ENCODE results near the gene PEAR1.

Gene PEAR1

GRCh38 chr1:156957634-156958033 lies 64.1 kb downstream of the PEAR1 start:
- DNase-seq (ENCODE audit: insufficient read length, low spot score) (no peak), FAIRE-seq (no peak)

- no peak for DNase-seq (ENCODE audit: insufficient read length, low spot score)
- FAIRE-seq: no peak
Observed at GRCh38 chr1:156958247-156958714, 64.8 kb downstream of the PEAR1 start.

DNA sequence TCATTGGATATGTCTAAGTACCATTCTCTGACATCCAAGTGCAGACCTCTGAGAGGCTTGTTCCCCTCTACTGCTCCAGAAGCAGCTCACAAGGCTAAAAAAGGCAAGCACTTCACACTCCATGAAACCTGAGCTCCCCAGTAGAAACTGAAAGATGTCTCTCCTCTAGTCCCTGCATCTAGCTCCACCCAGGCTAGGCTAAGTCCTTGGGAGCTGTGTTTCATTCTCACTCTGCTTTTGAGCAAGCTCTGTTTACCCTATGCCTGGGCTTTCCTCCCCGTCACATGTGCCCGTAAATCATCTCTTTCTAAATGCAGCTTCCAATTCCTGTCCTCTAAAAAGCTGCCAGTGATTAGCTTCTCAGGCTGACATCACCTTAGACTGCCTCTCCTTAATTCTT lies 65.9 kb downstream of the PEAR1 start:
- DNase-seq (ENCODE audit: insufficient read length, low spot score) (no peak), FAIRE-seq (no peak)

GRCh38 chr1:156959925-156960324 lies 66.4 kb downstream of the PEAR1 start:
- DNase-seq (ENCODE audit: insufficient read length, low spot score) (no peak), FAIRE-seq (no peak)

DNA sequence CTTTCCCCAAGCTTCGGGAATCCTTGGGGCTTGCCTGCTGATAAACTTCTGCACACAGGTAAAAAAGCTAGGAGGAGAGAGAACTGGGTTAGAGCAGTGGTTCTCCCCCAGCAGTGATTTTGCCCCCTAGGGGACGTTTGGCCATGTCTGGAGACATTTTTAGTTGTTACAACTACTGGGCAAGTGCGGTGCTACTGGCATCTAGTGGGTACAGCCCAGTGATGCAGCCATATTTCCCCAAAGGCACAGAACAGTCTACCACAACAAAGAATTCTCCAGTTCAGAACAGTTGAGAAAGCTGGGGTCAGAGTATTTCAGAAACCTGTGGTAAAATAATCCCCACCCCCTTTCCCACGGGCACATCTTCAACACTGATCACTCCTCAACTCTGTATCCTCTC lies 68.2 kb downstream of the PEAR1 start:
- DNase-seq (ENCODE audit: insufficient read length, low spot score) (no peak), FAIRE-seq (no peak)

- DNase-seq (ENCODE audit: insufficient read length, low spot score) (no peak), FAIRE-seq (no peak)
Observed at GRCh38 chr1:156963621-156964020, 70.1 kb downstream of the PEAR1 start.

- no peak for FAIRE-seq
Observed at GRCh38 chr1:156964441-156964840, 70.9 kb downstream of the PEAR1 start.

More at GRCh38 chr1:156964441-156964840, 70.9 kb downstream of the PEAR1 start:
- no peak for DNase-seq (ENCODE audit: insufficient read length, low spot score)
